H1 (cell line): Measurements from ENCODE around the gene SOST. TPM values are rescaled to one million over a fixed set of nuclear protein-coding genes. Genes with fewer than 3 reads are reported as not detected.

Source experiments
- CTCF ChIA-PET: fragments of 300-600 bp; sonication (Branson Sonifier 250); formaldehyde crosslinking; loops from one replicate; lab custom pipeline; 2021; ENCODE audit not compliant: partially characterized antibody; lab: Charles Lee
- POLR2A ChIA-PET: fragments of 300-600 bp; sonication (Branson Sonifier 250); formaldehyde crosslinking; loops from one replicate; lab custom pipeline; 2021; ENCODE audit warnings: inconsistent platforms; ENCODE audit not compliant: partially characterized antibody; lab: Charles Lee
- DNase-seq, 2 experiments: peaks; one replicate each; pipeline versions ENCODE4 v3.0.0 to v3.0.0-alpha.2; 2010 to 2022; ENCODE audit warnings: low spot score in 2 of 2, low read depth in 1 of 2, mixed read lengths in 1 of 2
- FAIRE-seq: peaks from 2 replicates; lab custom pipeline; 2011; peaks lifted over from hg19 to GRCh38; lab: Jason Lieb, UNC
- H2AFZ ChIP-seq: 2 replicates; pipeline ENCODE4 v1.8.1; 2012; ENCODE audit warnings: low read length, inconsistent platforms
- H2AK5ac ChIP-seq: 2 replicates; pipeline ENCODE4 v1.6.1; 2013; ENCODE audit warnings: low read depth, low read length
- H2BK120ac ChIP-seq: replicated peaks from 2 replicates; pipeline ENCODE3; 2013; ENCODE audit warnings: low read depth, low read length, inconsistent platforms
- H2BK12ac ChIP-seq: 2 replicates; pipeline ENCODE4 v1.6.1; 2013; ENCODE audit warnings: low read depth, low read length
- H2BK15ac ChIP-seq: 2 replicates; pipeline ENCODE4 v1.6.1; 2013; ENCODE audit warnings: low read length
- H2BK20ac ChIP-seq: 2 replicates; pipeline ENCODE4 v1.6.1; 2013; ENCODE audit warnings: low read length
- H2BK5ac ChIP-seq: 2 replicates; pipeline ENCODE4 v1.6.1; 2013; ENCODE audit warnings: low read depth, low read length
- H3K14ac ChIP-seq: 2 replicates; pipeline ENCODE4 v1.6.1; 2013; ENCODE audit warnings: inconsistent platforms; ENCODE audit not compliant: insufficient read length
- H3K18ac ChIP-seq: 2 replicates; pipeline ENCODE4 v1.6.1; 2013; ENCODE audit warnings: low read length; ENCODE audit errors: extremely low read depth
- H3K23ac ChIP-seq: 2 replicates; pipeline ENCODE4 v1.6.1; 2013; ENCODE audit warnings: inconsistent platforms; ENCODE audit not compliant: insufficient read length
- H3K23me2 ChIP-seq: 2 replicates; pipeline ENCODE4 v1.6.1; 2013; ENCODE audit warnings: low read depth, low read length
- H3K27ac ChIP-seq: 2 replicates; pipeline ENCODE4 v1.6.1; 2011; ENCODE audit warnings: low read depth, low read length, inconsistent platforms
- H3K27me3 ChIP-seq, 4 experiments: replicated peaks in 1 of 4; 1 replicate in 1 of 4; 2 replicates in 3 of 4; pipeline versions ENCODE4 v1.6.1 to v1.8.1; 2011 to 2013; ENCODE audit warnings: low read length in 3 of 4, mild to moderate bottlenecking in 3 of 4, inconsistent platforms in 2 of 4, mixed read lengths in 2 of 4, moderate library complexity in 1 of 4; ENCODE audit not compliant: control insufficient read depth in 3 of 4, insufficient read depth in 3 of 4; ENCODE audit errors: extremely low read depth in 1 of 4
- H3K36me3 ChIP-seq, 4 experiments: 2 replicates each; pipeline versions ENCODE4 v1.6.1 to v1.8.1; 2011 to 2013; ENCODE audit warnings: mild to moderate bottlenecking in 4 of 4, low read length in 3 of 4, moderate library complexity in 2 of 4, control low read depth in 1 of 4, inconsistent platforms in 1 of 4; ENCODE audit not compliant: insufficient read depth in 4 of 4, control insufficient read depth in 2 of 4
- H3K4ac ChIP-seq: replicated peaks from 2 replicates; pipeline ENCODE3; 2013; ENCODE audit warnings: low read length, low read depth, mixed read lengths, inconsistent platforms; ENCODE audit not compliant: insufficient read length
- H3K4me1 ChIP-seq, 4 experiments: replicated peaks in 1 of 4; 1 replicate in 1 of 4; 2 replicates in 3 of 4; pipeline versions ENCODE4 v1.6.1 to v1.8.1; 2011 to 2013; ENCODE audit warnings: low read length in 3 of 4, inconsistent platforms in 2 of 4, mixed read lengths in 1 of 4; ENCODE audit not compliant: insufficient read depth in 4 of 4, control insufficient read depth in 3 of 4
- H3K4me2 ChIP-seq, 2 experiments: 2 replicates each; pipeline versions ENCODE4 v1.6.1 to v1.8.1; 2011 to 2013; ENCODE audit warnings: low read depth in 2 of 2, low read length in 2 of 2, control low read depth in 1 of 2, inconsistent platforms in 1 of 2, mild to moderate bottlenecking in 1 of 2; ENCODE audit not compliant: insufficient read depth in 1 of 2
- H3K4me3 ChIP-seq, 4 experiments: fragments of 200-600, 300-600 bp in 1 of 4; sonication (generic), shearing (Covaris generic), sonication (Bioruptor Twin) in 1 of 4; 2 replicates each; pipeline versions ENCODE4 v1.5.1 to v1.8.1; 2011 to 2016; ENCODE audit warnings: low read length in 4 of 4, low read depth in 3 of 4, control low read depth in 2 of 4, inconsistent platforms in 2 of 4, mild to moderate bottlenecking in 2 of 4, mixed read lengths in 1 of 4, moderate library complexity in 1 of 4; ENCODE audit not compliant: insufficient read depth in 2 of 4; ENCODE audit errors: extremely low read depth in 1 of 4
- H3K56ac ChIP-seq: replicated peaks from 2 replicates; pipeline ENCODE3; 2013; ENCODE audit warnings: low read depth, mild to moderate bottlenecking, mixed read lengths, low read length, inconsistent platforms; ENCODE audit not compliant: insufficient read length
- H3K79me1 ChIP-seq: 2 replicates; pipeline ENCODE4 v1.6.1; 2013; ENCODE audit warnings: low read depth, low read length, control low read depth
- H3K79me2 ChIP-seq, 2 experiments: 2 replicates each; pipeline versions ENCODE4 v1.6.1 to v1.8.1; 2012 to 2013; ENCODE audit warnings: low read length in 2 of 2, mild to moderate bottlenecking in 2 of 2, inconsistent platforms in 1 of 2; ENCODE audit not compliant: insufficient read depth in 2 of 2, control insufficient read depth in 1 of 2
- H3K9ac ChIP-seq, 4 experiments: replicated peaks in 1 of 4; 1 replicate in 1 of 4; 2 replicates in 3 of 4; pipeline versions ENCODE4 v1.6.1 to v1.8.1; 2011 to 2013; ENCODE audit warnings: low read depth in 3 of 4, low read length in 3 of 4, control low read depth in 2 of 4, mild to moderate bottlenecking in 2 of 4, moderate library complexity in 2 of 4, inconsistent platforms in 1 of 4; ENCODE audit errors: extremely low read depth in 1 of 4
- H3K9me3 ChIP-seq, 2 experiments: 2 replicates each; pipeline versions ENCODE4 v1.6.1 to v1.8.1; 2012 to 2013; ENCODE audit warnings: mild to moderate bottlenecking in 2 of 2, moderate library complexity in 2 of 2, control low read depth in 1 of 2, inconsistent platforms in 1 of 2, low read depth in 1 of 2, low read length in 1 of 2, mixed read lengths in 1 of 2; ENCODE audit not compliant: insufficient read depth in 2 of 2
- H4K20me1 ChIP-seq, 2 experiments: replicated peaks in 1 of 2; 2 replicates each; pipeline versions ENCODE3 to v1.8.1; 2011 to 2013; ENCODE audit warnings: inconsistent platforms in 2 of 2, low read length in 2 of 2, mild to moderate bottlenecking in 1 of 2; ENCODE audit not compliant: insufficient read depth in 2 of 2, control insufficient read depth in 1 of 2
- H4K5ac ChIP-seq: 2 replicates; pipeline ENCODE4 v1.6.1; 2013; ENCODE audit warnings: low read length, low read depth, mixed read lengths, inconsistent platforms; ENCODE audit not compliant: insufficient read length
- H4K8ac ChIP-seq: 2 replicates; pipeline ENCODE4 v1.8.0; 2013; ENCODE audit warnings: mild to moderate bottlenecking, moderate library complexity, low read length, inconsistent platforms; ENCODE audit not compliant: insufficient read depth; ENCODE audit errors: extremely low read depth
- H4K91ac ChIP-seq: replicated peaks from 2 replicates; pipeline ENCODE3; 2013; ENCODE audit warnings: low read length, mixed read lengths, inconsistent platforms; ENCODE audit not compliant: insufficient read length
- WGBS, 2 experiments: shearing (Covaris generic) in 1 of 2; methylation state at CpG; one replicate each; pipeline versions ENCODE4 v1.1.6 to v1.1.7; 2013 to 2015; ENCODE audit warnings: low lambda C conversion rate in 2 of 2, mixed read lengths in 2 of 2, inconsistent platforms in 1 of 2, low coverage in 1 of 2, missing lambda C conversion rate in 1 of 2; ENCODE audit not compliant: insufficient replicate concordance in 2 of 2, insufficient coverage in 1 of 2, insufficient read length in 1 of 2; ENCODE audit errors: extremely low coverage in 1 of 2, missing lambda C conversion rate in 1 of 2; 5-methylcytosine and 5-hydroxymethylcytosine counted together
- polyA plus RNA-seq, 7 experiments: library from polyadenylated mRNA; depleted of rRNA in 3 of 7; stranded (reverse) in 5 of 7; unstranded in 2 of 7; fragments of >200 nt in 5 of 7; fragments of 200-250 nt in 2 of 7; gene quantifications; 1 replicate in 5 of 7; 2 replicates in 1 of 7; 4 replicates in 1 of 7; pipeline versions ENCODE4 v1.2.1 to v1.2.3, GENCODE V29; 2011 to 2013; ENCODE audit warnings: missing spikeins in 2 of 7, mixed read lengths in 2 of 7
- total RNA-seq: library from RNA; stranded (reverse); fragmentation: NEBNext Ultra II Directional; extraction: Animal tissue kit (Norgen Biotek cat#: 25700); gene quantifications from 2 replicates; pipeline ENCODE4 v1.2.1, GENCODE V29; 2021
- TF ChIP-seq, protein P1 (sequence below), 3 experiments: IDR thresholded peaks; 1 replicate in 2 of 3; 2 replicates in 1 of 3; pipeline versions ENCODE4 v1.5.1 to v1.6.1; 2011; ENCODE audit warnings: low read length in 3 of 3, mild to moderate bottlenecking in 3 of 3, inconsistent platforms in 2 of 3, low read depth in 1 of 3, moderate library complexity in 1 of 3; ENCODE audit not compliant: insufficient read depth in 1 of 3; ENCODE audit errors: control extremely low read depth in 1 of 3

Gene SOST
- total and polyA plus RNA-seq, 2 of the 8 experiments (the other 6 are each of a cell fraction or from before 2014, with no cell fraction given): 0.08 TPM; not detected in 1

DNA sequence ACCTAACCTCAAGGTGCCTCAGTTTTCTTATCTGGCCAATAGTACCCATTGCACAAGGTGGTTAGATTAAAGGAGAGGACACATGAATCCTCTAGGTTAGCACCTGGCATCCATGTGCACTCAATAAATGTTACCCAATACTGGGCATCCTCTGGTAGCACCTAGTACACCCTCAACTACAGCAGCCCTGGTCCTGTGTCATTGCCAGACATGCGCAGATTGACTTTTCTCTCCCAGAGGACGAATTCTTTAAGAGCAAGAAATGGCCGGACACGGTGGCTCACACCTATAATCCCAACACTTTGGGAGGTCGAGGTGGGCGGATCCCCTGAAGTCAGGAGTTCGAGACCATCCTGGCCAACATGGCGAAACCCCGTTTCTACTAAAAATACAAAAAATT is 12.9 kb upstream of the SOST start:
- no peak overlapping the region for H2BK5ac ChIP-seq
- H3K23me2 ChIP-seq: no peaks in the 10 kb centered on the region
- no peaks in the 10 kb centered on the region; a peak in 1 of 4 replicates for H3K79me2 ChIP-seq
- H3K36me3 ChIP-seq: peaks cover 3 to 27% (median 16%) of the 10 kb centered on the region in 4 experiments; a peak in 6 of 8 replicates
- no peaks in the 10 kb centered on the region for H3K27me3 ChIP-seq
- no peaks in the 10 kb centered on the region for H3K4me1 ChIP-seq
- TF ChIP-seq, protein P1, sequence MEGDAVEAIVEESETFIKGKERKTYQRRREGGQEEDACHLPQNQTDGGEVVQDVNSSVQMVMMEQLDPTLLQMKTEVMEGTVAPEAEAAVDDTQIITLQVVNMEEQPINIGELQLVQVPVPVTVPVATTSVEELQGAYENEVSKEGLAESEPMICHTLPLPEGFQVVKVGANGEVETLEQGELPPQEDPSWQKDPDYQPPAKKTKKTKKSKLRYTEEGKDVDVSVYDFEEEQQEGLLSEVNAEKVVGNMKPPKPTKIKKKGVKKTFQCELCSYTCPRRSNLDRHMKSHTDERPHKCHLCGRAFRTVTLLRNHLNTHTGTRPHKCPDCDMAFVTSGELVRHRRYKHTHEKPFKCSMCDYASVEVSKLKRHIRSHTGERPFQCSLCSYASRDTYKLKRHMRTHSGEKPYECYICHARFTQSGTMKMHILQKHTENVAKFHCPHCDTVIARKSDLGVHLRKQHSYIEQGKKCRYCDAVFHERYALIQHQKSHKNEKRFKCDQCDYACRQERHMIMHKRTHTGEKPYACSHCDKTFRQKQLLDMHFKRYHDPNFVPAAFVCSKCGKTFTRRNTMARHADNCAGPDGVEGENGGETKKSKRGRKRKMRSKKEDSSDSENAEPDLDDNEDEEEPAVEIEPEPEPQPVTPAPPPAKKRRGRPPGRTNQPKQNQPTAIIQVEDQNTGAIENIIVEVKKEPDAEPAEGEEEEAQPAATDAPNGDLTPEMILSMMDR (IDR thresholded peaks at IDR 0.05; ENCODE audit: control extremely low read depth in 1 of 3, insufficient read depth in 1 of 3, low read depth in 1 of 3, low read length in 3 of 3): no peak
- no peak overlapping the region for H3K4me2 ChIP-seq
- no peak overlapping the region for H2AK5ac ChIP-seq
- CTCF ChIA-PET: interaction anchor here (0.9 kb wide), 1 partner anchor 83 kb away, joined by 3 read pairs; no protein-coding TSS in a partner anchor
- no peaks in the 10 kb centered on the region for H3K9me3 ChIP-seq
- H2BK120ac ChIP-seq: no peak overlapping the region
- WGBS, 2 experiments: 93% methylated on average over 9 of the region's 9 CpGs; no CpG with 5 or more reads in 1 of the 2 experiments
- H2AFZ ChIP-seq: no peak overlapping the region
- no peak for FAIRE-seq
- no peaks in the 10 kb centered on the region; the same call in 1 of the 2 replicates for H3K79me1 ChIP-seq
- H3K4ac ChIP-seq: no peak overlapping the region
- H3K23ac ChIP-seq: no peak overlapping the region
- H4K20me1 ChIP-seq: peaks cover 0 to 3% of the 10 kb centered on the region in 2 experiments
- H3K4me3 ChIP-seq: no peak overlapping the region
- no peak for DNase-seq
- no peak overlapping the region for H2BK20ac ChIP-seq
- H3K27ac ChIP-seq: no peak overlapping the region
- no peak overlapping the region for H2BK15ac ChIP-seq
- H4K91ac ChIP-seq: no peak overlapping the region
- POLR2A ChIA-PET: no interaction called here
- H4K5ac ChIP-seq: no peak overlapping the region
- no peak overlapping the region for H4K8ac ChIP-seq
- H2BK12ac ChIP-seq: no peak overlapping the region
- H3K18ac ChIP-seq: no peak overlapping the region
- H3K56ac ChIP-seq: no peak overlapping the region
- H3K14ac ChIP-seq: no peak overlapping the region
- no peak overlapping the region for H3K9ac ChIP-seq
